Fibroblast of lung (primary cell): ENCODE measurements around the gene PSKH1. TPM values are rescaled to one million over a fixed set of nuclear protein-coding genes. Genes with fewer than 3 reads are reported as not detected.

ENCODE experiments used
- DNase-seq, 2 donors: peaks; one replicate each; pipeline versions ENCODE4 v3.0.0 to v3.0.0-alpha.2; 2010; ENCODE audit warnings: low read depth in 2 of 2
- H2AFZ ChIP-seq: 2 replicates; pipeline ENCODE4 v1.5.1; 2012; ENCODE audit warnings: low read length, control low read depth, inconsistent platforms
- H3K27ac ChIP-seq: 2 replicates; pipeline ENCODE4 v1.5.1; 2011; ENCODE audit warnings: low read length, control low read depth; ENCODE audit not compliant: insufficient read depth
- H3K27me3 ChIP-seq: 2 replicates; pipeline ENCODE4 v1.5.1; 2011; ENCODE audit warnings: mild to moderate bottlenecking, low read length; ENCODE audit not compliant: control insufficient read depth, insufficient read depth
- H3K36me3 ChIP-seq: 2 replicates; pipeline ENCODE4 v1.5.1; 2011; ENCODE audit warnings: low read length; ENCODE audit not compliant: control insufficient read depth, insufficient read depth
- H3K4me1 ChIP-seq: 2 replicates; pipeline ENCODE4 v1.5.1; 2011; ENCODE audit warnings: low read length; ENCODE audit not compliant: control insufficient read depth, insufficient read depth; ENCODE audit errors: extremely low read depth
- H3K4me2 ChIP-seq: 2 replicates; pipeline ENCODE4 v1.5.1; 2011; ENCODE audit warnings: low read length, control low read depth; ENCODE audit not compliant: insufficient read depth; ENCODE audit errors: extremely low read depth
- H3K4me3 ChIP-seq, 4 experiments: fragments of 200-600 bp in 1 of 4; sonication (generic) in 1 of 4; replicated peaks in 1 of 4; 2 replicates each; pipeline ENCODE4 v1.5.1; 2011 to 2016; ENCODE audit warnings: low read length in 4 of 4, low read depth in 3 of 4, mild to moderate bottlenecking in 3 of 4, control low read depth in 2 of 4, inconsistent platforms in 1 of 4, mixed read lengths in 1 of 4; ENCODE audit not compliant: insufficient read depth in 1 of 4; ENCODE audit errors: control extremely low read depth in 1 of 4
- H3K79me2 ChIP-seq: 2 replicates; pipeline ENCODE4 v1.5.1; 2012; ENCODE audit warnings: mild to moderate bottlenecking, low read length, inconsistent platforms; ENCODE audit not compliant: control insufficient read depth, insufficient read depth
- H3K9ac ChIP-seq: 2 replicates; pipeline ENCODE4 v1.5.1; 2011; ENCODE audit warnings: mild to moderate bottlenecking, low read length, control low read depth; ENCODE audit not compliant: insufficient read depth
- H3K9me3 ChIP-seq: 2 replicates; pipeline ENCODE4 v1.5.1; 2012; ENCODE audit warnings: low read depth, low read length; ENCODE audit not compliant: control insufficient read depth, insufficient read depth
- H4K20me1 ChIP-seq: 2 replicates; pipeline ENCODE4 v1.5.1; 2011; ENCODE audit warnings: low read length; ENCODE audit not compliant: control insufficient read depth, insufficient read depth; ENCODE audit errors: extremely low read depth
- CTCF ChIP-seq, 2 donors: IDR thresholded peaks in 1 of 2; conservative IDR thresholded peaks in 1 of 2; 1 replicate in 1 of 2; 2 replicates in 1 of 2; pipeline ENCODE4 v1.5.1; 2011 to 2012; ENCODE audit warnings: low read length in 2 of 2, control low read depth in 1 of 2, inconsistent platforms in 1 of 2, low read depth in 1 of 2, mild to moderate bottlenecking in 1 of 2
- EZH2 ChIP-seq: IDR thresholded peaks from 2 replicates; pipeline ENCODE4 v1.5.1; 2012; ENCODE audit warnings: low read length, control low read depth, mild to moderate bottlenecking; ENCODE audit errors: missing control alignments
- polyA plus RNA-seq, 2 donors: library from polyadenylated mRNA; depleted of rRNA in 1 of 2; stranded (reverse) in 1 of 2; unstranded in 1 of 2; fragments of >200 nt; gene quantifications; 2 replicates each; pipeline ENCODE4 v1.2.1, GENCODE V29; 2011 to 2012; ENCODE audit warnings: missing spikeins in 1 of 2
- total RNA-seq: library from RNA; depleted of rRNA; stranded (reverse); fragments of >200 nt; gene quantifications from 2 replicates; pipeline ENCODE4 v1.2.1, GENCODE V29; 2014

Gene PSKH1
- total and polyA plus RNA-seq, 2 donors (not counting 1 experiment from before 2014, with no cell fraction given), result 13.4 to 15.4 TPM

- H3K4me1 ChIP-seq, result peaks cover 13% of the 10 kb centered on the region
- no peaks in the 10 kb centered on the region for H3K27me3 ChIP-seq
- H3K4me3 ChIP-seq, result no peak overlapping the region
- H2AFZ ChIP-seq, result no peak overlapping the region
- H3K9ac ChIP-seq, result no peak overlapping the region
- no peak for TF ChIP-seq EZH2
- no peak for TF ChIP-seq CTCF (conservative IDR thresholded peaks at IDR 0.05 in 1 of 2, IDR thresholded peaks at IDR 0.05 in 1 of 2; ENCODE audit: low read depth in 1 of 2, low read length in 2 of 2)
- H3K27ac ChIP-seq, result no peak overlapping the region
- no peaks in the 10 kb centered on the region for H3K9me3 ChIP-seq
- no peak overlapping the region for H3K4me2 ChIP-seq
- peaks cover 13% of the 10 kb centered on the region for H3K79me2 ChIP-seq
- H3K36me3 ChIP-seq, result peaks cover 46% of the 10 kb centered on the region
- no peak for DNase-seq
- no peaks in the 10 kb centered on the region for H4K20me1 ChIP-seq
These were observed 61.6 kb downstream of the PSKH1 start for GRCh38 chr16:67954421-67955196.

DNA sequence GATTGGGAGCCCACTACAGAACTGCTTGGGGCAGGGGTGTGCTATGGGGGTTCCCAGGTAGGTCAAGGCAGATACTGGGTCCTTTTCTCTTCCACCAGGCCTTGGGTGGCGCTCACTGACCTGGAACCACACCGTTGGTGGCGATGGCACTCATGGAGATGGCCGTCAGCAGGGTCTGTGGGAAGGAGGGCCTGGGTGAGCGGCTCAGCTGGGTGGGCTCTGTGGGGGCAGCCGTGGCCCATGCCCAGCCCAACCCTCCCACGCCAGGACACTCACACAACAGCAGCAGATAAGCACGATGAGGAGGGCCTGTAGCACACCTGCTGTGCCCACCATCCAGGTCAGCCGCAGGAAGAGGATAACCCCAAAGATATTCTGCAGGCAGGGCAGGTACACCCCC is 64.6 kb downstream of the PSKH1 start:
- Histone ChIP-seq H3K27ac (no peak overlapping the region), H3K4me1 (peaks cover 18% of the 10 kb centered on the region), H3K36me3 (peaks cover 45% of the 10 kb centered on the region), H3K27me3 (no peaks in the 10 kb centered on the region), H3K9me3 (no peaks in the 10 kb centered on the region), H4K20me1 (no peaks in the 10 kb centered on the region), H3K4me3 (no peak overlapping the region), H3K79me2 (peaks cover 37% of the 10 kb centered on the region), H3K9ac (no peak overlapping the region), H2AFZ (no peak overlapping the region), H3K4me2 (no peak overlapping the region)
- DNase-seq, result no peak
- no peak for TF ChIP-seq CTCF (conservative IDR thresholded peaks at IDR 0.05 in 1 of 2, IDR thresholded peaks at IDR 0.05 in 1 of 2; ENCODE audit: low read depth in 1 of 2, low read length in 2 of 2)
- TF ChIP-seq EZH2, result no peak

DNA sequence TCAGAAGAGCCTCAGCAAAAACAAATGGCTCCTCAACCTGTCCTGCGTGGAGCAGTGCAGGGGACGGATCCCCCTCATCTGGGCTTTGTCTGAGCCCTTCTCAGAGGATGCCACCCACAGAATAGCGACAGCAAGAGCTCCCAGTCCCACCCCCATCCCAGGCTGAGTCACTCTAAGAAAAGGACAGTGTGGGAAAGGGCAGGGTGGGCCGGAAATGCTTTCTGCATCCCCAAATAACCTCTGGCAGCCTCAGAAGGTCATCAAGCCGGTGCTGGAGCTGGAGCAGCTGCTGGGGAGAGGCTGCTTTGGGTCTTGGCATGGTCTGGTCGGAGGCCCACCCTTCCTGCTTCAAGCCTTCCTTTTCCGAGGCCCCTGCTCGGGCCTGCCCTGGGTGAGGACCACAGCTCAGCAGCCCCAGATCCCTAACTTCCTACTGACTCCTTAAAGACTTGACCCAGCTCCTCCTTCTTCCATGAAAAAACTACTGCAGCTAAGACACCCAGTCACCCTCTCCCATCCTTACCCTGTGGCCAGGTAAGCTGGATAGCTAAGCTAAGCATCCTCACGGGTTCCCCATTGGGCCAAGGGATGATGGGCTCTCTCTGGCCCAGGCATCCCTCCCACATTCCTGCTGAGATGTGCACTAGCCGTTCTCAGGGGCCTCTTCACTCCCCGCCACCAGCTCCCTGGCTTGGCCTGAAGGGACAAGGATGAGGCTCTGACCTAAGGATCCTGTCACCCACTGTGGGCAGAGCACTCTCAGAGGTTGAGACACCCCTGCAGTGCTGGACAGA is 66.7 kb downstream of the PSKH1 start:
- Histone ChIP-seq H3K9me3 (no peaks in the 10 kb centered on the region), H3K4me3 (no peak overlapping the region), H3K4me2 (peak overlapping the region; percentile 17), H3K27me3 (no peaks in the 10 kb centered on the region), H3K9ac (no peak overlapping the region), H3K79me2 (peaks cover 56% of the 10 kb centered on the region), H2AFZ (no peak overlapping the region), H3K27ac (peak overlapping the region; percentile 65), H3K4me1 (peaks cover 23% of the 10 kb centered on the region), H4K20me1 (no peaks in the 10 kb centered on the region), H3K36me3 (peaks cover 41% of the 10 kb centered on the region)
- TF ChIP-seq CTCF (conservative IDR thresholded peaks at IDR 0.05 in 1 of 2, IDR thresholded peaks at IDR 0.05 in 1 of 2; ENCODE audit: low read depth in 1 of 2, low read length in 2 of 2), result no peak
- DNase-seq, result peak; percentile 46 to 86
